Lung (tissue), 12 donors: ENCODE results near the gene CFAP20. TPM values are rescaled to one million over a fixed set of nuclear protein-coding genes. Genes with fewer than 3 reads are reported as not detected.
"Not testable (repeated sequence)": the region's sequence is repeated elsewhere in the genome, so short reads cannot be mapped to it uniquely, and the experiment has no call there.

Experiments
- ATAC-seq: fragments of 200-7000 bp; cut with Tn5 transposase; one replicate; pipeline ENCODE4 v1.9.1; 2020; ENCODE audit warnings: moderate number of reproducible peaks; ENCODE audit not compliant: insufficient read depth, low FRiP score
- DNase-seq, 3 donors: peaks; one replicate each; pipeline ENCODE4 v3.0.0-alpha.2; 2013 to 2017
- H3K27ac ChIP-seq, 2 donors: one replicate each; pipeline ENCODE4 v1.5.1; 2013; ENCODE audit warnings: mild to moderate bottlenecking in 2 of 2, moderate library complexity in 2 of 2, control low read depth in 1 of 2, inconsistent platforms in 1 of 2, low read depth in 1 of 2, low read length in 1 of 2
- H3K27me3 ChIP-seq, 3 donors: one replicate each; pipeline ENCODE4 v1.5.1; 2013; ENCODE audit warnings: low read length in 2 of 3; ENCODE audit not compliant: control insufficient read depth in 3 of 3, insufficient read depth in 3 of 3
- H3K36me3 ChIP-seq, 4 donors: one replicate each; pipeline ENCODE4 v1.5.1; 2013; ENCODE audit warnings: low read length in 4 of 4, mild to moderate bottlenecking in 1 of 4, moderate library complexity in 1 of 4; ENCODE audit not compliant: control insufficient read depth in 4 of 4, insufficient read depth in 4 of 4
- H3K4me1 ChIP-seq, 5 donors: one replicate each; pipeline ENCODE4 v1.5.1; 2013; ENCODE audit warnings: low read length in 5 of 5, mild to moderate bottlenecking in 2 of 5, moderate library complexity in 1 of 5; ENCODE audit not compliant: control insufficient read depth in 5 of 5, insufficient read depth in 5 of 5
- H3K4me3 ChIP-seq: one replicate; pipeline ENCODE4 v1.5.1; 2013; ENCODE audit warnings: mild to moderate bottlenecking, control low read depth, moderate library complexity
- H3K9ac ChIP-seq, 2 donors: one replicate each; pipeline ENCODE4 v1.5.1; 2013; ENCODE audit warnings: low read length in 2 of 2, control low read depth in 1 of 2; ENCODE audit not compliant: insufficient read depth in 1 of 2
- H3K9me3 ChIP-seq, 4 donors: one replicate each; pipeline ENCODE4 v1.5.1; 2013; ENCODE audit warnings: low read length in 3 of 4, mild to moderate bottlenecking in 1 of 4, moderate library complexity in 1 of 4; ENCODE audit not compliant: control insufficient read depth in 4 of 4, insufficient read depth in 3 of 4
- WGBS, 2 donors: extraction: QIAGEN DNeasy Blood & Tissue Kit; methylation state at CpG; one replicate each; pipeline ENCODE4 v1.1.7; 2013; 5-methylcytosine and 5-hydroxymethylcytosine counted together
- polyA plus RNA-seq, 2 donors: library from polyadenylated mRNA; stranded (reverse); fragments of 200-250 nt; gene quantifications; one replicate each; pipeline ENCODE4 v1.2.1, GENCODE V29; 2013
- total RNA-seq, 2 donors: library from RNA; depleted of rRNA in 1 of 2; stranded (reverse); fragments of >200 nt in 1 of 2; gene quantifications; one replicate each; pipeline ENCODE4 v1.2.1, GENCODE V29; 2014 to 2021
- TF ChIP-seq, protein P1 (sequence below): IDR thresholded peaks from 2 replicates; pipeline ENCODE4 v1.5.1; 2012; ENCODE audit warnings: mild to moderate bottlenecking; ENCODE audit errors: control extremely low read depth, extremely low read depth
- donor health status: control.
- donor health status: control.
- donor health status: Bipolar disorder and iron deficiency.
- donor health status: healthy.
- donor health status: DM: yes; HTN: yes; CAD: no.

The CFAP20 gene
- total and polyA plus RNA-seq, 4 donors, result 20.6 to 86.3 (median 34.7) TPM

DNA sequence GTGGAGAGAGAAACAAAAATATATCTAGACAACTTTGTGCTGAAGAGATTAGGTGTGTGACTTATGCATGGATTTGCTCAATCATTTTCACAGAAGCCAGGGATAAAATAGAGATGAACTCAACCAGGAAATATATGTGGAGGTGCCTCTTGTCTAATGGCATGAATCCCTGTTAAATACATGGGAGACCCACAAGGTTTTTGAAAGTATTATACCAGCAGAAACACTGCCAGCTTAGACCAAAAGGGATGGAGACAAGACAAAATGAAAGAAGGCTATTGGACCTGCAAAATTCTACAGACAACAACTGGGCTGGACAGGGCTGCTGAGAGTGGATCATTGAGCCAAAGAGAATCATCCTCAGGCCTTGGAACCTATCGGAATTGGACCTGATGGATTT lies 52.7 kb downstream of the CFAP20 start:
- TF ChIP-seq, protein P1, sequence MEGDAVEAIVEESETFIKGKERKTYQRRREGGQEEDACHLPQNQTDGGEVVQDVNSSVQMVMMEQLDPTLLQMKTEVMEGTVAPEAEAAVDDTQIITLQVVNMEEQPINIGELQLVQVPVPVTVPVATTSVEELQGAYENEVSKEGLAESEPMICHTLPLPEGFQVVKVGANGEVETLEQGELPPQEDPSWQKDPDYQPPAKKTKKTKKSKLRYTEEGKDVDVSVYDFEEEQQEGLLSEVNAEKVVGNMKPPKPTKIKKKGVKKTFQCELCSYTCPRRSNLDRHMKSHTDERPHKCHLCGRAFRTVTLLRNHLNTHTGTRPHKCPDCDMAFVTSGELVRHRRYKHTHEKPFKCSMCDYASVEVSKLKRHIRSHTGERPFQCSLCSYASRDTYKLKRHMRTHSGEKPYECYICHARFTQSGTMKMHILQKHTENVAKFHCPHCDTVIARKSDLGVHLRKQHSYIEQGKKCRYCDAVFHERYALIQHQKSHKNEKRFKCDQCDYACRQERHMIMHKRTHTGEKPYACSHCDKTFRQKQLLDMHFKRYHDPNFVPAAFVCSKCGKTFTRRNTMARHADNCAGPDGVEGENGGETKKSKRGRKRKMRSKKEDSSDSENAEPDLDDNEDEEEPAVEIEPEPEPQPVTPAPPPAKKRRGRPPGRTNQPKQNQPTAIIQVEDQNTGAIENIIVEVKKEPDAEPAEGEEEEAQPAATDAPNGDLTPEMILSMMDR, result no peak
- 98 to 100% methylated on average over 1 of the region's 1 CpG for WGBS, 2 donors
- Histone ChIP-seq H3K36me3 (no peaks in the 10 kb centered on the region), H3K27ac (no peak overlapping the region), H3K4me1 (peaks cover 0 to 4% (median 0%) of the 10 kb centered on the region in 5 donors), H3K9me3 (no peaks in the 10 kb centered on the region), H3K9ac (no peak overlapping the region), H3K27me3 (no peaks in the 10 kb centered on the region), H3K4me3 (no peak overlapping the region)
- ATAC-seq (no peak), DNase-seq (no peak)

DNA sequence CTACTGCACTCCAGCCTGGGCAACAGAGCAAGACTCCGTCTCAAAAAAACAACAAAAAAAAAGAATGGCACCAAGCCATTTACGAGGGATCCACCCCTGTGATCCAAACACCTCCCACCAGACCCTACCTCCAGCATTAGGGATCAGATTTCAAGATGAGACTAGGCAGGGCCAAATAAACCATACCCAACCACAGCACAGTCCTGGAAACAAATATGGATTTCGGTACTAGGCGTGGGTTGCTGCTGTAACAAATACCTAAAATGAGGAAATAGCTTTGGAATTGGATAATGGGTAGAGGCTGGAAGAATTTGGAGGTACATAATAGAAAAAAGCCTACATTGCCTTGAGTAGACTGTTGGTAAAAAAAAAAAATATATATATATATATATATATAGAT lies 54.5 kb downstream of the CFAP20 start:
- no peak overlapping the region for H3K4me3 ChIP-seq
- TF ChIP-seq, protein P1, result no peak
- H3K9me3 ChIP-seq, result no peaks in the 10 kb centered on the region
- DNase-seq (no peak), ATAC-seq (no peak)
- H3K9ac ChIP-seq, result no peak overlapping the region
- H3K27me3 ChIP-seq, result no peaks in the 10 kb centered on the region
- no peaks in the 10 kb centered on the region for H3K36me3 ChIP-seq
- no peak overlapping the region for H3K27ac ChIP-seq
- H3K4me1 ChIP-seq, result peaks cover 0 to 2% (median 0%) of the 10 kb centered on the region in 5 donors
- WGBS, 2 donors, result 87 to 97% methylated on average over 4 of the region's 4 CpGs

- H3K27ac ChIP-seq, ATAC-seq, H3K9ac ChIP-seq, H3K4me3 ChIP-seq, H3K9me3 ChIP-seq, H3K36me3 ChIP-seq, H3K4me1 ChIP-seq, DNase-seq, H3K27me3 ChIP-seq: not testable (repeated sequence)
- WGBS, 2 donors, result 93 to 95% methylated on average over 2 of the region's 2 CpGs
These were observed 56.1 kb downstream of the CFAP20 start for GRCh38 chr16:58073086-58073485.

- not testable (repeated sequence) for H3K9me3 ChIP-seq, H3K27me3 ChIP-seq, ATAC-seq, H3K27ac ChIP-seq, H3K9ac ChIP-seq, H3K36me3 ChIP-seq, H3K4me1 ChIP-seq, H3K4me3 ChIP-seq, DNase-seq
- 94 to 96% methylated on average over 5 of the region's 5 CpGs for WGBS, 2 donors
These were observed 57.0 kb downstream of the CFAP20 start for GRCh38 chr16:58072134-58072533.

GRCh38 chr16:58070585-58070984 lies 58.6 kb downstream of the CFAP20 start:
- no peaks in the 10 kb centered on the region for H3K4me1 ChIP-seq
- 95 to 99% methylated on average over 4 of the region's 4 CpGs for WGBS, 2 donors
- no peaks in the 10 kb centered on the region for H3K27me3 ChIP-seq
- DNase-seq, result no peak
- H3K27ac ChIP-seq, result no peak overlapping the region
- no peaks in the 10 kb centered on the region for H3K36me3 ChIP-seq
- TF ChIP-seq, protein P1, result no peak
- ATAC-seq, result no peak
- no peaks in the 10 kb centered on the region for H3K9me3 ChIP-seq
- no peak overlapping the region for H3K9ac ChIP-seq
- H3K4me3 ChIP-seq, result no peak overlapping the region
